GM12865 (cell line): ENCODE measurements around the gene RASA4B.

Experiments used
- DNase-seq: peaks from one replicate; pipeline ENCODE4 v3.0.0; 2010; ENCODE audit warnings: low read depth
- H3K4me3 ChIP-seq: 2 replicates; pipeline ENCODE4 v1.5.1; 2011; ENCODE audit warnings: mild to moderate bottlenecking, low read depth, low read length, control low read depth
- CTCF ChIP-seq: IDR thresholded peaks from 2 replicates; pipeline ENCODE4 v1.5.1; 2011; ENCODE audit warnings: low read length, control low read depth, low read depth, inconsistent platforms; ENCODE audit not compliant: insufficient read depth; ENCODE audit errors: missing control alignments

Gene RASA4B

GRCh38 chr7:102464577-102465280 lies 52.8 kb downstream of the RASA4B start, which contains the start of the genes ALKBH4 and LRWD1:
ALKBH4 (minus strand) TSS chr7:102464863; CDS start chr7:102464836, 27 bp downstream.
LRWD1 (plus strand) TSS chr7:102464984; CDS start chr7:102465081, 97 bp downstream.
- peak; percentile 1 for TF ChIP-seq CTCF
- peak within 1 kb of the TSS; percentile 88 for H3K4me3 ChIP-seq
- DNase-seq: peak; percentile 97

DNA sequence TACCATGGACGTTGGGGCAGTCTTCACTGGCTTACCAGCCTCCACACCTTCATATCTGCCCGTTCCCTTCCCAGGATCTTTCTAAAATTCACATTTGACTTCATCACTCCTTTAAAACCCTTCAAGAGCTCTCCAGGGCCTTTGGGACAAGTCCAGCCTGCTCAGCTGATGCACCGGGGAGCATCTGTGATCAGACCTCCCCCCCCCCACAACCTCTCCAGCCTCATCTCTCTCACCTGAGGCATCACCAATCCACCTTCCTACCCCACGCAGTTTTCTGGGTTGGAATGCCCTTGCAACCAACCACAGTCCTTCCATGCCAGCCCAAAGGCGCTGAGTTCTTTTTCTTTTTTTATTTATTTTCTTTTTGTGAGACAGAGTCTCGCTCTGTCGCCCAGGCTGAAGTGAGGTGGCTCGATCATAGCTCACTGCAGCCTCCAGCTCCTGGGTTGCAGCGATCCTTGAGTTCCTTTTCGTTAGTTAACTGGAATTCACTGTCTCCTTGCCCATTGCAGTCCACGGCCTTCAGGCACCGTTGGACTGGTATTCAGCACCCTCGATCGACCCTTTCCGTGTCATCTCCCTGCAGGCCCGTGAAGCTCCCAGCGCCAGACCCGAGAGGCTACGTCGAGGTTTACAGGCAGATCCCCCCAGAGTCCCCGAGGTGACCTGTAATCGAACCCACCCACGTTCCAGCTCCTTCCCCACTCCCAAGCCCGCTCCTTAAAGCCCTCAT lies 53.6 kb downstream of the RASA4B start:
- DNase-seq: no peak
- TF ChIP-seq CTCF: no peak
- H3K4me3 ChIP-seq: peak overlapping the region; percentile 88

GRCh38 chr7:102460467-102460866 lies 57.1 kb downstream of the RASA4B start:
- no peak for DNase-seq
- TF ChIP-seq CTCF: no peak
- H3K4me3 ChIP-seq: no peak overlapping the region

GRCh38 chr7:102459221-102459844 lies 58.2 kb downstream of the RASA4B start:
- H3K4me3 ChIP-seq: no peak overlapping the region
- DNase-seq: no peak
- TF ChIP-seq CTCF: no peak

DNA sequence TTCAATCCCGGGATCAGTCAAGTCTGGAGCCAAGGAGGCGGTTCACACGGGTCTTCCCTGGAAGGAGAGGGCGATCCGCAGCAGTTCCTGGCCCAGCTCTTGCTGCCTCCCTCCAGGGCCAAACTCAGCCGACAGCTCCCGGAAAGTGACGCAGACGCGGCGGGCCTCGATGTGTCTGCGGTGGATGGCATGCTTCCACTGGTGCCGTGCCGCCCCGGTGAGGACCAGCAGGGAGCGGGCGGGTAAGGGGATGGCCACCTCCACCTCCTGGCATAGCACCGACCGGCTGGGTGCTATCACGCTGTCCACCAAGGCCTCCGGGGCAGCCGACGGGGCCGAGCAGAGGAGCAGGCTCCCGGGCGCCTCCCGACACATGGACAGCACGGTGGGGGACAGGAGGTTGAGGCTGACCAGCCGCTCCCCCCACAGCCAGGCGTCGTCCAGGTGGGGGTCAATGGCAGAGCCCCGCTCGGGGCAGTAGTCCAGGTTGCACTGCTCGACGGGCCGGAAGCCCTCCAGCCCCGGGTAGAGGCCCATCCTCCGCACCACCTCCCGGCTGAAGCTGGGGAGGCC lies 60.1 kb downstream of the RASA4B start:
- DNase-seq: no peak
- no peak overlapping the region for H3K4me3 ChIP-seq

More for the DNA sequence above, 60.1 kb downstream of the RASA4B start:
- no peak for TF ChIP-seq CTCF
